SK-N-SH treated with all-trans-retinoic acid at 6 μM for 48 hours (cell line): Measurements from ENCODE around the gene CEP164.

ENCODE experiments used
- ATAC-seq: fragments of 200-7000 bp; cut with Tn5 transposase; 3 replicates; pipeline ENCODE4 v1.9.1; 2020; ENCODE audit warnings: mild to moderate bottlenecking, moderate library complexity
- ARNTL ChIP-seq: fragments of 450-650 bp; formaldehyde crosslinking; IDR thresholded peaks from 2 replicates; pipeline ENCODE4 v1.5.0; 2020; ENCODE audit warnings: low read depth, mild to moderate bottlenecking, moderate library complexity, borderline replicate concordance
- CSDC2 ChIP-seq: fragments of 250-450 bp; sonication (Bioruptor Pico); IDR thresholded peaks from 2 replicates; pipeline ENCODE4 v1.5.0; 2020; ENCODE audit warnings: mild to moderate bottlenecking, moderate library complexity
- ESRRG ChIP-seq: fragments of 250-450 bp; sonication (Bioruptor Pico); IDR thresholded peaks from 2 replicates; pipeline ENCODE4 v1.6.1; 2021; ENCODE audit warnings: mild to moderate bottlenecking
- ISL1 ChIP-seq: fragments of 250-450 bp; sonication (Bioruptor Pico); IDR thresholded peaks from 2 replicates; pipeline ENCODE4 v2.1.2; 2022; ENCODE audit warnings: mild to moderate bottlenecking, moderate library complexity
- OSR1 ChIP-seq: fragments of 250-450 bp; sonication (Bioruptor Pico); IDR thresholded peaks from 2 replicates; pipeline ENCODE4 v1.8.0; 2022; ENCODE audit warnings: moderate library complexity, mild to moderate bottlenecking, inconsistent platforms
- RARB ChIP-seq: fragments of 250-450 bp; sonication (Bioruptor Pico); IDR thresholded peaks from 2 replicates; pipeline ENCODE4 v1.8.0; 2021; ENCODE audit warnings: mild to moderate bottlenecking, moderate library complexity
- SNAI2 ChIP-seq: fragments of 250-450 bp; sonication (Bioruptor Pico); IDR thresholded peaks from 2 replicates; pipeline ENCODE4 v1.5.0; 2020; ENCODE audit warnings: mild to moderate bottlenecking, moderate library complexity
- TOX ChIP-seq: fragments of 250-450 bp; sonication (Bioruptor Pico); IDR thresholded peaks from 2 replicates; pipeline ENCODE4 v1.8.0; 2021; ENCODE audit warnings: mild to moderate bottlenecking, moderate library complexity, borderline replicate concordance
- ZC3H10 ChIP-seq: fragments of 250-450 bp; sonication (Bioruptor Pico); IDR thresholded peaks from 2 replicates; pipeline ENCODE4 v1.5.1; 2021; ENCODE audit warnings: mild to moderate bottlenecking, moderate library complexity
- ZFP3 ChIP-seq: fragments of 250-450 bp; sonication (Bioruptor Pico); IDR thresholded peaks from 2 replicates; pipeline ENCODE4 v1.5.0; 2020; ENCODE audit warnings: mild to moderate bottlenecking, moderate library complexity
- ZNF565 ChIP-seq: fragments of 450-650 bp; formaldehyde crosslinking; conservative IDR thresholded peaks from 2 replicates; pipeline ENCODE4 v1.5.0; 2020; ENCODE audit warnings: low read depth, mild to moderate bottlenecking, moderate library complexity
- ZNF70 ChIP-seq: fragments of 450-650 bp; formaldehyde crosslinking; IDR thresholded peaks from 2 replicates; pipeline ENCODE4 v1.5.0; 2020; ENCODE audit warnings: mild to moderate bottlenecking, moderate library complexity
- ZNF8 ChIP-seq: fragments of 450-650 bp; formaldehyde crosslinking; IDR thresholded peaks from 2 replicates; pipeline ENCODE4 v1.5.0; 2020; ENCODE audit warnings: mild to moderate bottlenecking, moderate library complexity
- TF ChIP-seq, protein P1 (sequence below): fragments of 250-450 bp; sonication (Bioruptor Pico); IDR thresholded peaks from 2 replicates; pipeline ENCODE4 v1.8.0; 2021; ENCODE audit warnings: low read depth, mild to moderate bottlenecking, moderate library complexity, borderline replicate concordance
- TF ChIP-seq, protein P2 (sequence below): fragments of 250-450 bp; sonication (Bioruptor Pico); IDR thresholded peaks from 2 replicates; pipeline ENCODE4 v1.8.0; 2020; ENCODE audit warnings: mild to moderate bottlenecking, moderate library complexity, borderline replicate concordance
- TF ChIP-seq, protein P3 (sequence below): fragments of 250-450 bp; sonication (Bioruptor Pico); IDR thresholded peaks from 2 replicates; pipeline ENCODE4 v1.5.1; 2020; ENCODE audit warnings: low read depth, mild to moderate bottlenecking, moderate library complexity
- TF ChIP-seq, protein P4 (sequence below): fragments of 250-450 bp; sonication (Bioruptor Pico); IDR thresholded peaks from 2 replicates; pipeline ENCODE4 v1.5.1; 2021; ENCODE audit warnings: mild to moderate bottlenecking, moderate library complexity
- TF ChIP-seq, protein P5 (sequence below): fragments of 250-450 bp; sonication (Bioruptor Pico); IDR thresholded peaks from 2 replicates; pipeline ENCODE4 v1.5.0; 2020; ENCODE audit warnings: mild to moderate bottlenecking, moderate library complexity

Gene CEP164

DNA sequence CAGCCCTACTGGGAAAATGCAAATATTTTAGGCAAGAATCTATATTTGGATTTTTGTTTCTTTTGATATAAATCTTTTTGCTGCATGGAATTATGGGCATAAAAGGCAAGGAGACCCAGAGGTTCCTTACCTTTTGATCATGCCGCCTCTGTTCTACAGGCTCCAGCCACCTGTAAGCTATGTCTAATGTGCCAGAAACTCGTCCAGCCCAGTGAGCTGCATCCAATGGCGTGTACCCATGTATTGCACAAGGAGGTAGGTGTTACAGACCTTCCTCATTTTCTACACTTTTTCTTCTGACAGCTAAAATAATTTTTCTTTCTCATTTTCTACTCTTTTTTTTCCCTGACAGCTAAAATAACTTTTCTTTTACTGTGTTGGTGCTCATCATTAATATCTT is 44.7 kb upstream of the CEP164 start:
- ATAC-seq, result no peak
- TF ChIP-seq RARB (CRISPR knock-in tag) (no peak), ZC3H10 (CRISPR knock-in tag) (no peak), SNAI2 (CRISPR knock-in tag) (no peak), ZFP3 (CRISPR knock-in tag) (no peak)
- TF ChIP-seq, protein P1, sequence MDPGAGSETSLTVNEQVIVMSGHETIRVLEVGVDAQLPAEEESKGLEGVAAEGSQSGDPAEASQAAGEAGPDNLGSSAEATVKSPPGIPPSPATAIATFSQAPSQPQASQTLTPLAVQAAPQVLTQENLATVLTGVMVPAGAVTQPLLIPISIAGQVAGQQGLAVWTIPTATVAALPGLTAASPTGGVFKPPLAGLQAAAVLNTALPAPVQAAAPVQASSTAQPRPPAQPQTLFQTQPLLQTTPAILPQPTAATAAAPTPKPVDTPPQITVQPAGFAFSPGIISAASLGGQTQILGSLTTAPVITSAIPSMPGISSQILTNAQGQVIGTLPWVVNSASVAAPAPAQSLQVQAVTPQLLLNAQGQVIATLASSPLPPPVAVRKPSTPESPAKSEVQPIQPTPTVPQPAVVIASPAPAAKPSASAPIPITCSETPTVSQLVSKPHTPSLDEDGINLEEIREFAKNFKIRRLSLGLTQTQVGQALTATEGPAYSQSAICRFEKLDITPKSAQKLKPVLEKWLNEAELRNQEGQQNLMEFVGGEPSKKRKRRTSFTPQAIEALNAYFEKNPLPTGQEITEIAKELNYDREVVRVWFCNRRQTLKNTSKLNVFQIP (CRISPR knock-in tag), result no peak
- TF ChIP-seq, protein P2, sequence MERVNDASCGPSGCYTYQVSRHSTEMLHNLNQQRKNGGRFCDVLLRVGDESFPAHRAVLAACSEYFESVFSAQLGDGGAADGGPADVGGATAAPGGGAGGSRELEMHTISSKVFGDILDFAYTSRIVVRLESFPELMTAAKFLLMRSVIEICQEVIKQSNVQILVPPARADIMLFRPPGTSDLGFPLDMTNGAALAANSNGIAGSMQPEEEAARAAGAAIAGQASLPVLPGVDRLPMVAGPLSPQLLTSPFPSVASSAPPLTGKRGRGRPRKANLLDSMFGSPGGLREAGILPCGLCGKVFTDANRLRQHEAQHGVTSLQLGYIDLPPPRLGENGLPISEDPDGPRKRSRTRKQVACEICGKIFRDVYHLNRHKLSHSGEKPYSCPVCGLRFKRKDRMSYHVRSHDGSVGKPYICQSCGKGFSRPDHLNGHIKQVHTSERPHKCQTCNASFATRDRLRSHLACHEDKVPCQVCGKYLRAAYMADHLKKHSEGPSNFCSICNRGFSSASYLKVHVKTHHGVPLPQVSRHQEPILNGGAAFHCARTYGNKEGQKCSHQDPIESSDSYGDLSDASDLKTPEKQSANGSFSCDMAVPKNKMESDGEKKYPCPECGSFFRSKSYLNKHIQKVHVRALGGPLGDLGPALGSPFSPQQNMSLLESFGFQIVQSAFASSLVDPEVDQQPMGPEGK (CRISPR knock-in tag), result no peak

DNA sequence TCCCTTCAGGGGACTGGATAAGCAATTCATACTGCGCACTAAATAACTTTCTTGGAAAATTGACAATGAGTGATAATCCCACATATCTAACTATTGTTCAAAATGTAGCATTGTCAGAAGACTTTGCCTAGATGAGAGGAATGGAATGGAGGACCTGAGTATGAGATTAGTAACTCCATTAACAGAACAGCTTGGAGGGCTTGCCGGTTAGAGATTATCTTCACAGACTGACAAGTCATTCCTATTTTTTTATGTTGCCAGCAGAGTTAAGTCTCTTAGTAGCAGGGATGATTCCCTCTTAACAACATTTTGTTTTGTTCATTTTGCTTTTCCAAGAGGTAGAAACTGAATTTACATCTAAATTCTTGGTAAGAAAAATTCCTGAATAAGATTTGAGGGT is 43.6 kb upstream of the CEP164 start:
- TF ChIP-seq, protein P3, sequence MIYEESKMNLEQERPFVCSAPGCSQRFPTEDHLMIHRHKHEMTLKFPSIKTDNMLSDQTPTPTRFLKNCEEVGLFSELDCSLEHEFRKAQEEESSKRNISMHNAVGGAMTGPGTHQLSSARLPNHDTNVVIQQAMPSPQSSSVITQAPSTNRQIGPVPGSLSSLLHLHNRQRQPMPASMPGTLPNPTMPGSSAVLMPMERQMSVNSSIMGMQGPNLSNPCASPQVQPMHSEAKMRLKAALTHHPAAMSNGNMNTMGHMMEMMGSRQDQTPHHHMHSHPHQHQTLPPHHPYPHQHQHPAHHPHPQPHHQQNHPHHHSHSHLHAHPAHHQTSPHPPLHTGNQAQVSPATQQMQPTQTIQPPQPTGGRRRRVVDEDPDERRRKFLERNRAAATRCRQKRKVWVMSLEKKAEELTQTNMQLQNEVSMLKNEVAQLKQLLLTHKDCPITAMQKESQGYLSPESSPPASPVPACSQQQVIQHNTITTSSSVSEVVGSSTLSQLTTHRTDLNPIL, result no peak
- TF ChIP-seq ISL1 (no peak), ZNF8 (CRISPR knock-in tag) (no peak), TOX (no peak), ESRRG (CRISPR knock-in tag) (no peak), ZNF70 (CRISPR knock-in tag) (no peak), CSDC2 (no peak), ZFP3 (CRISPR knock-in tag) (no peak)
- TF ChIP-seq, protein P1 (CRISPR knock-in tag), result no peak
- ATAC-seq, result no peak

DNA sequence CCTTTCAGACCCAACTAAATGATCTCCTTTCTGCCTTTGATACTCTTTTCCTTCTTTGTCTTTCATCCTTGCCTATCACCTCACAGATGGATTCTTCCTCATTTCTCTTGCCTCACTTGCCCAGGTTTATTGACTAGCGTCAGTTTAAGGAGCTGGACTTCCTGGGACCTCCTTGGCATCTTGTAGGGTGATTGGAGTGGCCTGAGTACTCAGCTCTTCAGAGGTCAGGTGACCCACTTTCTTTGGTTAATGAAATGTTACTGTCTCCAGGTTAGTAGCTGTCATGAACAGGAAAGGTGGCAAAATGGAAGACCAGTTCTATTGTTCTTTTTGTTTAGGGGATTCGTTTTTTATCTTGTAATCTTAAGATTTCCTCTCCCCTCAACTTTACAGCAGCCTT is 41.1 kb upstream of the CEP164 start:
- no peak for ATAC-seq

More for the DNA sequence above, 41.1 kb upstream of the CEP164 start:
- TF ChIP-seq ZNF565 (no peak), ZC3H10 (CRISPR knock-in tag) (no peak), OSR1 (CRISPR knock-in tag) (no peak), SNAI2 (CRISPR knock-in tag) (no peak), CSDC2 (no peak), ARNTL (no peak), ZNF8 (CRISPR knock-in tag) (no peak)
- TF ChIP-seq, protein P1 (CRISPR knock-in tag), result no peak
- TF ChIP-seq, protein P4, sequence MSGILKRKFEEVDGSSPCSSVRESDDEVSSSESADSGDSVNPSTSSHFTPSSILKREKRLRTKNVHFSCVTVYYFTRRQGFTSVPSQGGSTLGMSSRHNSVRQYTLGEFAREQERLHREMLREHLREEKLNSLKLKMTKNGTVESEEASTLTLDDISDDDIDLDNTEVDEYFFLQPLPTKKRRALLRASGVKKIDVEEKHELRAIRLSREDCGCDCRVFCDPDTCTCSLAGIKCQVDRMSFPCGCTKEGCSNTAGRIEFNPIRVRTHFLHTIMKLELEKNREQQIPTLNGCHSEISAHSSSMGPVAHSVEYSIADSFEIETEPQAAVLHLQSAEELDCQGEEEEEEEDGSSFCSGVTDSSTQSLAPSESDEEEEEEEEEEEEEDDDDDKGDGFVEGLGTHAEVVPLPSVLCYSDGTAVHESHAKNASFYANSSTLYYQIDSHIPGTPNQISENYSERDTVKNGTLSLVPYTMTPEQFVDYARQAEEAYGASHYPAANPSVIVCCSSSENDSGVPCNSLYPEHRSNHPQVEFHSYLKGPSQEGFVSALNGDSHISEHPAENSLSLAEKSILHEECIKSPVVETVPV (CRISPR knock-in tag), result no peak
- TF ChIP-seq, protein P5, sequence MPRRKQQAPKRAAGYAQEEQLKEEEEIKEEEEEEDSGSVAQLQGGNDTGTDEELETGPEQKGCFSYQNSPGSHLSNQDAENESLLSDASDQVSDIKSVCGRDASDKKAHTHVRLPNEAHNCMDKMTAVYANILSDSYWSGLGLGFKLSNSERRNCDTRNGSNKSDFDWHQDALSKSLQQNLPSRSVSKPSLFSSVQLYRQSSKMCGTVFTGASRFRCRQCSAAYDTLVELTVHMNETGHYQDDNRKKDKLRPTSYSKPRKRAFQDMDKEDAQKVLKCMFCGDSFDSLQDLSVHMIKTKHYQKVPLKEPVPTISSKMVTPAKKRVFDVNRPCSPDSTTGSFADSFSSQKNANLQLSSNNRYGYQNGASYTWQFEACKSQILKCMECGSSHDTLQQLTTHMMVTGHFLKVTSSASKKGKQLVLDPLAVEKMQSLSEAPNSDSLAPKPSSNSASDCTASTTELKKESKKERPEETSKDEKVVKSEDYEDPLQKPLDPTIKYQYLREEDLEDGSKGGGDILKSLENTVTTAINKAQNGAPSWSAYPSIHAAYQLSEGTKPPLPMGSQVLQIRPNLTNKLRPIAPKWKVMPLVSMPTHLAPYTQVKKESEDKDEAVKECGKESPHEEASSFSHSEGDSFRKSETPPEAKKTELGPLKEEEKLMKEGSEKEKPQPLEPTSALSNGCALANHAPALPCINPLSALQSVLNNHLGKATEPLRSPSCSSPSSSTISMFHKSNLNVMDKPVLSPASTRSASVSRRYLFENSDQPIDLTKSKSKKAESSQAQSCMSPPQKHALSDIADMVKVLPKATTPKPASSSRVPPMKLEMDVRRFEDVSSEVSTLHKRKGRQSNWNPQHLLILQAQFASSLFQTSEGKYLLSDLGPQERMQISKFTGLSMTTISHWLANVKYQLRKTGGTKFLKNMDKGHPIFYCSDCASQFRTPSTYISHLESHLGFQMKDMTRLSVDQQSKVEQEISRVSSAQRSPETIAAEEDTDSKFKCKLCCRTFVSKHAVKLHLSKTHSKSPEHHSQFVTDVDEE, result no peak
- TF ChIP-seq, protein P3, result no peak
- TF ChIP-seq, all 23 proteins: peak for 0
